HepG2 (cell line): ENCODE data around the gene WDR18. TPM values are rescaled to one million over a fixed set of nuclear protein-coding genes. Genes with fewer than 3 reads are reported as not detected.

ENCODE experiments used
- BRD4 ChIP-seq: sonication (generic); formaldehyde crosslinking; IDR thresholded peaks from 2 replicates; pipeline ENCODE4 v1.4.0; 2020; ENCODE audit warnings: missing genetic modification reagents
- FOXC1 ChIP-seq: sonication (generic); formaldehyde crosslinking; IDR thresholded peaks from 2 replicates; pipeline ENCODE4 v1.8.0; 2022; ENCODE audit warnings: mild to moderate bottlenecking, missing genetic modification reagents, borderline replicate concordance
- JUN ChIP-seq: sonication (generic); formaldehyde crosslinking; IDR thresholded peaks from 2 replicates; pipeline ENCODE4 v1.4.0; 2020; ENCODE audit warnings: mild to moderate bottlenecking, missing genetic modification reagents
- NBN ChIP-seq: fragments of 450-650 bp; conservative IDR thresholded peaks from 2 replicates; pipeline ENCODE4 v1.6.1; 2017
- NPAS2 ChIP-seq: sonication (generic); formaldehyde crosslinking; IDR thresholded peaks from 2 replicates; pipeline ENCODE4 v1.8.0; 2022; ENCODE audit warnings: mild to moderate bottlenecking, missing genetic modification reagents, borderline replicate concordance
- NR2F1 ChIP-seq, 2 experiments: fragments of 450-650 bp in 1 of 2; formaldehyde crosslinking in 1 of 2; IDR thresholded peaks; 2 replicates each; pipeline versions ENCODE4 v1.5.0 to v1.6.1; 2016 to 2020; ENCODE audit warnings: mild to moderate bottlenecking in 1 of 2, missing compliant biosample characterization in 1 of 2, missing genetic modification reagents in 1 of 2, moderate library complexity in 1 of 2
- NR2F6 ChIP-seq, 2 experiments: IDR thresholded peaks; 2 replicates each; pipeline ENCODE4 v1.6.1; 2016; ENCODE audit warnings: antibody characterized with exemption in 1 of 2, mild to moderate bottlenecking in 1 of 2
- POLR2A ChIP-seq, 2 experiments: IDR thresholded peaks; 2 replicates each; pipeline ENCODE4 v1.6.1; 2011; ENCODE audit warnings: low read depth in 2 of 2, low read length in 2 of 2, mild to moderate bottlenecking in 1 of 2, moderate library complexity in 1 of 2; ENCODE audit not compliant: insufficient read depth in 1 of 2
- RAD51 ChIP-seq: fragments of 450-650 bp; IDR thresholded peaks from 2 replicates; pipeline ENCODE4 v1.6.1; 2016; ENCODE audit warnings: borderline replicate concordance
- SALL1 ChIP-seq: sonication (generic); formaldehyde crosslinking; IDR thresholded peaks from 2 replicates; pipeline ENCODE4 v1.8.0; 2022; ENCODE audit warnings: mild to moderate bottlenecking, missing genetic modification reagents
- SAP130 ChIP-seq: IDR thresholded peaks from 2 replicates; pipeline ENCODE4 v1.6.1; 2016; ENCODE audit warnings: low read depth
- SCMH1 ChIP-seq: sonication (generic); formaldehyde crosslinking; IDR thresholded peaks from 2 replicates; pipeline ENCODE4 v1.9.0; 2021; ENCODE audit warnings: missing genetic modification reagents, mild to moderate bottlenecking, borderline replicate concordance
- SKIL ChIP-seq: sonication (generic); formaldehyde crosslinking; IDR thresholded peaks from 2 replicates; pipeline ENCODE4 v1.8.0; 2022; ENCODE audit warnings: missing genetic modification reagents, mild to moderate bottlenecking, moderate library complexity, borderline replicate concordance
- YEATS4 ChIP-seq: sonication (generic); formaldehyde crosslinking; IDR thresholded peaks from 2 replicates; pipeline ENCODE4 v1.4.0; 2020; ENCODE audit warnings: missing genetic modification reagents, borderline replicate concordance
- ZNF33A ChIP-seq: sonication (generic); formaldehyde crosslinking; IDR thresholded peaks from 2 replicates; pipeline ENCODE4 v1.5.1; 2020; ENCODE audit warnings: missing genetic modification reagents, mild to moderate bottlenecking, moderate library complexity, borderline replicate concordance
- ZNF597 ChIP-seq: sonication (generic); formaldehyde crosslinking; IDR thresholded peaks from 2 replicates; pipeline ENCODE4 v1.5.0; 2020; ENCODE audit warnings: missing genetic modification reagents
- ZNF687 ChIP-seq: sonication (generic); formaldehyde crosslinking; IDR thresholded peaks from 2 replicates; pipeline ENCODE4 v1.5.1; 2020; ENCODE audit warnings: mild to moderate bottlenecking, missing genetic modification reagents, moderate library complexity
- ZNF709 ChIP-seq: sonication (generic); formaldehyde crosslinking; IDR thresholded peaks from 2 replicates; pipeline ENCODE4 v1.5.0; 2020; ENCODE audit warnings: mild to moderate bottlenecking, missing genetic modification reagents
- ZSCAN21 ChIP-seq: sonication (generic); formaldehyde crosslinking; IDR thresholded peaks from 2 replicates; pipeline ENCODE4 v1.8.0; 2022; ENCODE audit warnings: mild to moderate bottlenecking, missing genetic modification reagents, moderate library complexity, borderline replicate concordance
- polyA plus RNA-seq, 8 experiments: library from polyadenylated mRNA; depleted of rRNA in 3 of 8; stranded (reverse) in 7 of 8; unstranded in 1 of 8; fragments of >200 nt; fragmentation: Illumina TruSeq in 4 of 8; extraction: Trizol in 4 of 8; gene quantifications; 2 replicates each; pipeline versions ENCODE4 v1.2.1 to v1.2.3, GENCODE V29; 2011 to 2016; ENCODE audit warnings: low read depth in 4 of 8, missing spikeins in 1 of 8, mixed read lengths in 1 of 8; ENCODE audit not compliant: insufficient read depth in 1 of 8
- total RNA-seq, 5 experiments: library from RNA; depleted of rRNA; stranded (reverse); fragments of >200 nt; fragmentation: Illumina TruSeq; extraction: Trizol; gene quantifications; 2 replicates each; pipeline ENCODE4 v1.2.3, GENCODE V29; 2016; ENCODE audit warnings: low read depth in 1 of 5

The WDR18 gene
- total and polyA plus RNA-seq, 2 of the 13 experiments (the other 11 are each of a cell fraction or from before 2014, with no cell fraction given) = 36.4 to 47.6 TPM

GRCh38 chr19:1019980-1020867 lies 36.1 kb downstream of the WDR18 start (continued):
- TF ChIP-seq SKIL (CRISPR knock-in tag) (no peak), NBN (no peak), ZNF33A (CRISPR knock-in tag) (no peak), YEATS4 (CRISPR knock-in tag) (peak; percentile 14; the same call in 1 of the 2 replicates), NPAS2 (CRISPR knock-in tag) (no peak), ZNF709 (CRISPR knock-in tag) (peak; percentile 34; the same call in 1 of the 2 replicates), SCMH1 (no peak), FOXC1 (CRISPR knock-in tag) (no peak), SALL1 (CRISPR knock-in tag) (peak; percentile 20; the same call in 1 of the 2 replicates), RAD51 (no peak), SAP130 (CRISPR knock-in tag) (peak; percentile 52), JUN (no peak), ZNF687 (CRISPR knock-in tag) (peak; percentile 49), ZSCAN21 (CRISPR knock-in tag) (peak; percentile 41; the same call in 1 of the 2 replicates), NR2F1 (CRISPR knock-in tag; IDR thresholded peaks at IDR 0.05) (peak in 1 of 2 experiments; percentile 60; a peak in 1 of 4 replicates), ZNF597 (no peak), NR2F6 (IDR thresholded peaks at IDR 0.05) (peak; percentile 62; the same call in 1 of the 2 replicates), NR2F6 (CRISPR knock-in tag; IDR thresholded peaks at IDR 0.05) (peak; percentile 65), BRD4 (no peak), POLR2A (IDR thresholded peaks at IDR 0.05; ENCODE audit: insufficient read depth in 1 of 2, low read depth in 2 of 2, low read length in 2 of 2) (0 out of 4 replicates have a peak, but pooled peaks of 1 of the 2 experiments have one; percentile 19)
